T-helper 1 cell (primary cell): ENCODE results near the gene EXOC3.
"Not testable (repeated sequence)": the region's sequence is repeated elsewhere in the genome, so short reads cannot be mapped to it uniquely, and the experiment has no call there.

Experiments
- DNase-seq, 5 donors: peaks; one replicate each; pipeline ENCODE4 v3.0.0-alpha.2; 2012 to 2020
- total RNA-seq, 4 donors: gene quantifications; one replicate each; lab custom pipeline; 2026; lab: John Stamatoyannopoulos, UW

Gene EXOC3
- 56.7 to 88.9 (median 76.9) reads per million in 4 donors for total RNA-seq

DNA sequence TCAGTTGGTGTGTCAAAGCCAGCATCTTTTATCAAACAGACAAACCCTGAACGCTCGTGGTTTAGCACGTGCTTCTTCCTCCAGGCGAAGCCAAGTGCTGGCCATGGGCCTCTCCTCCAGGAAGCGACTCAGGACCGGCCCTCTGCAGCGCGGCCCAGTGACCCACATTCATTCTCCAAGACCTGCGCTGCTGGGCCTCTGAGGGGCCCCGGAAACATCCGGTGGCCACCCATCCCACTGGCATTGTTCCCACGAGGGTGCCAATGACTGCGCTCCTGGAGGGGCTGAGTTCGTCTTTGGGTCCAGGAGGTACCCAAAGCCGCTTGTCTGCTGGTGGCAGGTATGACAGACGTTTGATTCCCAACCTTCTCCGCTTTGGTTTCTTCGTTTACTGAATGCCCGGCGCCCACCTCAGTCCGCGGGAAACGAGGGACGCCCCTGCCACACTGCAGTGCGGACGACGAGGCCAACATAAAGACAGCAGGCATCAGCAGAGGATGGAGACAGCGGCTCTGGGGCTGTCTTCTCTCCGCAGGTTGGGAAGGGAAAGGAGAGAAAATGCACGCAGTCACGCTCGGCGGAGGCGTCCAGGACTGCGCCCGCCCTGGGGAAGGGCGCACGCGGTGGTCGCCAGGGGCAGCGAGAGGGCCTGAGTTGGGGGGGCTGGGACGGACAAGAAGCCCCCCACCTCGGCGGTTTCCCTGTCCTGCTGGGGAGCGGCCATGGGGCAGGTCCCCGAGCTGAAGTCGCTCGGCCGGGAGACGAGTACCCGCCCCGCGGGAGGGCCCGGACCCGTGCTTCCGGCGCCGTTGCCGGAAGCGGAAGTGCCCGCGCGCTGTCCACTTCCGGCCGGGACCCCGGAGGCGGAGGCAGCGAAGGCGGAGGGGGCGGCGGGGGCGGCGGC lies at the start of gene EXOC3:
EXOC3 (plus strand) TSS at position 842 of the 904 bp plus-strand sequence. CDS start 3,030 bp downstream, outside the sequence.
- DNase-seq: peak; percentile 47 to 84 (median 56)

DNA sequence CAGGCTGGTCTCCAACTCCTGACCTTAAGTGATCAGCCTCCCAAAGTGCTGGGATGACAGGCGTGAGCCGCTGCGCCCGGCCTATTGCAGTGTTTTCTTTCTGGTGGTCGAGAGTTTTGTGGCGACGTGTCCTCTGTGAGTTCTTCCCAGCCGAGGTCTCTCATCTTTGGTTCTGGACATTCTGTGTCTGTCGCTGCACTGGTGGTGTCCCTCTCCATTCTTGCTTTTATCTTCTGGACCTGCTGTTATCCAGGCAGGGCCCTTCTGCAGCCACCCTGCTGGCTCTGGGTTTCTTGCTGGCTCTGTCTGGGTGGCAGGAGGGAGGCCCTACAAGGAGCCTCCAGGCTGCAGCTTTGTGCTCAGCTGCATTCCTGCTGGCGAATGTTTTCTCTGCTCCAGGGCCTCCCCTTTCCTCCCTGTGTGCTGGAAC lies 49.1 kb upstream of the EXOC3 start:
- no peak for DNase-seq

DNA sequence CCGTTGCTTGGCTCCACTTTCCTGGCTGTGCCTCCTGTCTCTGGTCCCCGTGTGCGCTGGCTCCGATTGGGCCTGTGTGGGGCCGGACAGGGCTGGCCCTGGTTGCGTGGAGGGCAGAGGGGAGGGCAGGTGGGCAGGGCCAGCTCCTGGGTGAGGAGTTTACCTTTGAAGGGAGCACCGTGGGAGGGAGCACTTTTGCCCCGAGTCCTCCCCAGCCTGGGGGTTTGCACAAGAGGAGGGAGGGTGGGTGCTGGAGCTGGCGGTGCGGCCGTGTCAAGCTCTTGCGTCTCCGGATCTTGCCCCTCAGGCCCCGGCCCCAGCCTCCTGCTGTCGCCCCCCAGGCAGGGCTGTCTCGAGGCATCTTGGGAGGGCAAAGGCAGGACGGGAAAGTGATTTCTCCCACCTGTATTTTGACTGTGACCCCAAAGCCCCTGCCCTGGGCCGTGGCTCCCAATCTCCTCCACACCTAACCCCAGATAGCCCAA lies 48.3 kb upstream of the EXOC3 start:
- no peak for DNase-seq

DNA sequence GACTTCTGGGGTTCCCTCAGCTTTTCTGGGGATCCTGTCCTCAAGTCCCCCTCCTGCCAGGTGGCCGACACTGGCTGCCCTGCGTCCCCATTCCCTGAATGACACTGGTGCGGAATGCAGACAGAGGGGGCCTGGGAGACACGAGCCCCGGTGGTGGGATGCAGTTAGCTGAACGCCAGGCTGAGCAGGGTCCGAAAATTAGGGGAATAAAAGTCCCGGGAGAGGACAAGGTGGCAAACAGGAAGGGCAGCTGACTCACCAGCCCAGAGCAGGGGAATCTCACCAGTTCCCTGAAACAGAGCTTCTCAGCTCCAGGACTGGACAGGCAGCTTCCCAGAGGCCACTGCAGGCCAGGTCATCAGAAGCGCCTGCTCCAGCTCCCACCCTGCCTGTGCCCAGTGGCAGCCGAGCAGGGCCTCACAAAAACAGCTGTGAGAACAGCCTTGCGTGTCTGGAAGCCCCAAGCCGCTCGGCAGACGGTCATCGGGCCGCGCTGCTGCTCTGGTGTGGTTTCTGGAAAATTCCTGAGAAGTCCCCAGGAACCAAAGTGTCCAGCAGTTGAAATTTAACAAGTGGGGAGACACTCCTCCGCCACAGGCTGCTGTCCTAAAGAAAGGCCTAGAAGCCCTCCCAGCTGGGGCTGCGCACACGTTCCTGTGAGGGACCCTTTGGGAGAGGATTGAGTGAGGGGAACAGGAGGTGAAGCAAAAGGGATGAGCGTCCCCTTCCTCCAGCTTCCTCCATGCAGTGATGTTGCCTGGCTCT lies 47.6 kb upstream of the EXOC3 start:
- DNase-seq: no peak

DNA sequence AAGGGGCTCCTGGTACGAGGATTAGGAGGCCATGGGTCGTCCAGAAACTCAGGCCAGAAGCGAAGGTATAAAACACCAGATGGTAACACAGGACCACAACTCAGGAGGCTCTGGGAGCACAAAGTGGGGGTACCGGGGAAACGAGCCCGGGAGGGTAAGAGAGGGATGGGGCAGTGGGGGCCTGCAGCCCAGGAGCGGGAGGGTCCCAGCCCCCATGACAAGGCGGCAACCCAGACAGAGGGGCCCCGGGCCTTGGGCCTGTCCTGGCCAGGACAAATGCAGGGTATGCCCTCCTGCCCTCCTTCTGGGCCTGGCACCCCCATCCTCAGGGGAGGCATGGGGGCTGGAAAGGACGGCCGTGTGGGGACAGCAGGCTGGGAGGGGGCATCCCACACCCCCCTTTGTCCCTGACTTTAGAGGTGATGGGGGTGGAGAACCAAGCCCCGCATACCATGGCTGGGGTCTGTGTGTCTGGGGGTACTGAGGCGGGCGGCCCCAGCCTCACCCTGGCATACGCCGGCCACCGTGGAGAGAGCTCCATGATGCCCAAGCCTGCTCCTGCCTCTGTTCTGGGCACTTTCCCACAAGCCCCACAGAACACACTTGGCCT lies 47.0 kb upstream of the EXOC3 start:
- DNase-seq: no peak

DNA sequence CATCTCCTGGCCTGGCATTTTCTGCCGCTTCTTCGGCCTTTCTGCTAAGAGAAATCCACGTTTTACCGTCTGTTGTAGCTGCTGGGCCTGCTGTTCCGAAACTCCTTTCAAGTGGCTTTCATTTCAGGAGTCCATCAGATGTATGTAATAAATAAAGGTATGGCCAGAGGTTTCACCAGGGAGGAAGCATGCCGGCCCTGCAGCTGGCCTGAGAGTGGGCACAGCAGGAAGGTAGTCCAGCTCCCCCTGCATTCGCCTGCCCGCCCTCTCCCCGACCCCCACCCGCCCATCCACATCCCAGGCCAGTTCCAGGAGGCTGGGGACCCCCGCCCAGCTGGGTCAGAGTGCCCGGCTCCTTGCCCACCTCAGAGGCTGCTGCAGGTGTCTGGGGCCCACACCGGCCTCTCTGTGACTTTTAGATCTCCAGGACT lies 46.4 kb upstream of the EXOC3 start:
- DNase-seq: peak in 1 of 5 donors; percentile 29

DNA sequence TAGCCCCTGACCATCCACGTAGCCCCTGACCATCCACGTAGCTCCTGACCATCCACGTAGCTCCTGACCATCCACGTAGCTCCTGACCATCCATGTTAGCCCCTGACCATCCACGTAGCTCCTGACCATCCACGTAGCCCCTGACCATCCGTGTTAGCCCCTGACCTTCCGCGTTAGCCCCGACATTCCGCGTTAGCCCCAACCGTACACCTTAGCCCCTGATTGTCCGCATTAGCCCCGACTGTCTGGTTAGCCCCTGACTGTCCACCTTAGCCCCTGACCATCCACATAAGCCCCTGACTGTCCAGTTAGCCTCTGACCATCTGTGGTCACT lies 44.9 kb upstream of the EXOC3 start:
- not testable (repeated sequence) for DNase-seq

DNA sequence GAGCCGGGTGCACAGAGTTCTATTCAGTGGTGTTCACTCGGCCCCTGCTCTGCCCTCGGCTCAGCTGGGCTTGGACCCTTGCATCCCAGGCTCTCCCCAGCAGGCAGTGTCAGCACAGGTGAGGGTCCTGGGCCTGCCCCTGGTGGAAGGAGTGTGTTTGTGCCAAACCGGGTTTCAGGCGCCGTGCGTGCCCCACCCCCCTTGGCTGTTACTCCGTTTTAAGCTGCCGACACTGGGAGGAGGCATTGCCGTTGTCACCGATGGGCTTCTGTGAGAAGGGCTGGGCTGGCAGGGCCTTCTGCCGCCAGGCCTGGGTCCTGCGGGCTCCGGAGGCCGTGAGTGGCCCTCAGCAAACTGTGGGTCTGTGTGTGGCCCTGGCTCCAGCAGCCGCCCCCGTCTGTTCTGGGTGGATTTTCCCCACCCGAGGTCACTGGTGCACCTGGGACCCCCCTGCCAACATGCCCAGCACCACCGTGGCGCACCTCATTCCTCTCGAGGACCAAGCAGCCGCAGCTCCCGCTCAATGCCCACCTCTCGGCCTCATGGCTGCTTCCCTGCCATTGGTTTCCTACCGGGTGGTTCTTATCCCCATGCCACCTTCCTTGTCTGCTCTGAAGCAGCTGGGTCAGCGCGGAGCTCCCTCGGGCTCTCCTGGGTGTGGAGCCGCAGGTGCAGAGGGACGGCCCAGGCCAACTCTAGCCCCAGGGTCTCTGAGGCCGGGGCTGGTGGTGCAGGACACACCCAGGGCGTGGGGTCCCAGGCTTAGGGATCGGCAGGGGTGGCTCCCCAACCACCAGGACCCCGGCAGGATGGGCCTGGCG lies 44.3 kb upstream of the EXOC3 start:
- peak in 1 of 5 donors; percentile 32 for DNase-seq

DNA sequence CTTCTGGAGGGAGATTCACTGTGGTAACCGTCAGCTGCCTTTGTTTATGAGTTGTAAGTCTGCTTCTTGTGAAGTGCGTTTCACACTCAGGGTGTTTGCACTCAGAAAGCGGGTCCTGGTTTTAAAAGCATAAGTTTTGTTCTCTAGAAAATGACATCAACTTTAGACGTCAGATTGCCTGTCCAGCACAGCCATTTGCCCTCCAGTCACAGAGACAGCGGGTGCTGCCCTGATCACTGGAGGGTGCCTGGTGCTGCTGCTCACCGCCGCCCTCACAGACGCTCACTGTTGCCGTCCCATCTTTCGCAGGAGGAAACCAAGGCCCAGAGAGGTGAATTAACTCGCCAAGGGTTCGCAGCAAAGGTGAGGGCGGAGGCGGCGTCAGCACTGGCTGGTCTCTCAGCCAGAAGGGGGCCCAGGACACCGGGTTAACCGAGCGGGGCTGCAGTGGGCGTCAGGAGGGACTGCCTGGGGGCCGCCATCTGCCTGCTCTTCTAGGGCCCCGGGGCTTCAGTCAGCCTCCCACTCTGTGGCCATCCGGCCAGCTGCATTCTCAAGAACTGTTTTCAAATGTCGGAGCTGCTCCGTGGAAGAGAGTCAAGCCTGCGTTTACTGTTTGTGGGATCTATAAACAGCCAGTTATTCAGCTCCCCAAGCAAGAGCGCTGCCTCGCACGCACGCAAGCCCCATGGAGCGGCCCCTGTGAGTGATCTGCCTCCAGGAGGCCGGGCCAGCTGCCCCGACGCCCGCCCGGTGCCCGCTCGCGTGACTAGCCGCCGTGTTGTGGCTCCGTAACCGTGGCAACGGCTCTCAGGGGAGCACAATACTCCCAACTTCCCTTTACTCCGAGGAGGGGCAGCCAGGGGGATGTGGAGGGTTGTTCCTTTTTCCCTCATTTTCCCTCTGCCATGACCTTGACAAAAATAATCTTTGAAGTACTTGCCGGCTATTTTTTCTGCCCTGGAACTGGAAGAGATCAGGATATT lies 43.4 kb upstream of the EXOC3 start:
- DNase-seq: peak in 1 of 5 donors; percentile 82

DNA sequence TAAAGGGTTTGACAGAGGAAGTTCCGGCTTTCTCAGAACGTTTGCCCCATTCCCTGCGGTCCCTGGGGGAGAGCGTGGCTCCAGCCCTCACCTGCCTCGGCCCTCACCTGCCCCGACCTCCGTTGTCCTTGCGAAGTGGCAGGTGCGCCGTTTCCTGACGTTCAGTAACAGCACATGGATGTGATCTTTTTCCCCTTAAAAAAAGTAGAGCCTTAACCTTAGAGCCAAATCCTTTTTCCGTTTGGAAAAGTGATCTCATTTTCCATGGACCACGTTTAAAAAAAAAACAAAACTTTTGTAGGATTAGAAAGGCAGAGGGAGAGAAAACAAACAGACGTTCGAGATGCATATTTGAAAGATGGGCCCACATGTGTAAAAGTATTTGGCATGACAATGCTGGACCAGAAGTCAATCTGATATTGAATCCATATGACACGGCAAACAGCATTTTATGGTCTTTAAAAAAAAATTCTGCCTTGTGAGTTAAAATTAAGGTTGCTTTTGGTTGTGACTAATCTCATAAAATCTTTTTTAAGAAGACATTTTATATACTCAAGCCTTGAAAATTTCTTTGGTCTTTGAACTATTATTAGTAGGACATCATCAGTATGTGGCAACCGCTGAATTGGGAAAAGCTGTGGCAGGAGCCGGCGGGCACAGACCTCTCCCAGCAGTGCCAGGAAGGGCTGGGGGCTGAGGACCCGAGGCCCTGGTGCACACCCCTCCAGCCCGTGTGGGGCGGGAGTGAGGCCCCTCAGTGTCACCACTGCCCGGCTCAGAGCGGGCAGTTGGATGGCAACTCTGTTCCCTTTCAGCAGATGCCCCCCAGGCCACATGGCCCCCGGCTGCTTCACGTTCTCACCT lies 42.5 kb upstream of the EXOC3 start:
- no peak for DNase-seq

DNA sequence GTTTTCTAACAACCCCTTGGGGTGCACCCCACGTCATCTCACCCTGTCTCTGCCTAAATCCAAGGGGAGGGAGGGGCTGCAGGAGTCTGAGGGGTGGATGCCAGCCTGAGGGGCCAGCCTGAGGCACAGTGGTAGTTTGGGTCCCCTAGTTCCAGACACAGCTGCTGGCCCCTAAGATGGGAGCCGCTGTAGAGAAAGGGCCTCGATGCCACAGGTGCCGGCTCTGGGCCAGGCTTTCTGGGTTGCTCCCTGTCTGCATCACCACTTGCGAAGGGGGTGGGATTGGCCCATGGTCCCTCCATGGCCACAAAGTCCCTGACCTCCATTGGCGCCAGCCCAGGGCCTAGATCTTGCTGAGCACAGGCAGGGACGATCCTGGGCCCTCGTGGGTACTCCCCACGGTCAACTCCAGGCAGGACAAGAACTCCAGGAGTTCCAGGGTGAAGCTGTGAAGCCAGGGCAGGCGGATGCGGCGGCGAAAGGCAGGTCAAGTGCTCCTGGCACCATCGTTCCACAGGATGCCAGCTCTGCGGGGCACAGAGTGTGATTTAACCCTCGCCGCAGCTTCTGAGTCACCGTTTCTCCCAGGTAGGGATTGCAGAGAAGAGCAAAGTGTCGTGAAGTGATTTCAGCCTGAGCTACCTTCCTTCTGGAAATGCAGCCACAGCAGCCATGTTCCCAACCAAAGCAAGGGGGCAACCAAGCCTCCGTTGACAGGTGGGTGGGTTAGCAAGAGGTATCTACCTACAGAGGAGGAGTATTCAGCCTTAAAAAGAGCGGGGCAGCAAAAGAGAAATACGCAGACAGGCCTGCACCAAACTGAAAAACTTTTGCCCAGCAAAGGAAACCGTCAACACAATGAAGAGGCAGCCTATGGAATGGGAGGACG lies 41.6 kb upstream of the EXOC3 start:
- no peak for DNase-seq

DNA sequence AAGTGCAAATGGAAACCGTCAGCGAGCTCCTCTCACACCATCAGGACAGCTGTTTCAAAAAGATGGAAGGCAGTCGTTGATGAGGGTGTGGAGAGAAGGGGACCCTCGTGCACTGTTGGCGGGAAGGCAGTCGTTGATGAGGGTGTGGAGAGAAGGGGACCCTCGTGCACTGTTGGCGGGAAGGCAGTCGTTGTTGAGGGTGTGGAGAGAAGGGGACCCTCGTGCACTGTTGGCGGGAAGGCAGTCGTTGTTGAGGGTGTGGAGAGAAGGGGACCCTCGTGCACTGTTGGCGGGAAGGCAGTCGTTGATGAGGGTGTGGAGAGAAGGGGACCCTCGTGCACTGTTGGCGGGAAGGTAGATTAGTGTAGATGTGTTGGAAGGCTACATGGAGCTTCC lies 40.8 kb upstream of the EXOC3 start:
- DNase-seq: not testable (repeated sequence)

DNA sequence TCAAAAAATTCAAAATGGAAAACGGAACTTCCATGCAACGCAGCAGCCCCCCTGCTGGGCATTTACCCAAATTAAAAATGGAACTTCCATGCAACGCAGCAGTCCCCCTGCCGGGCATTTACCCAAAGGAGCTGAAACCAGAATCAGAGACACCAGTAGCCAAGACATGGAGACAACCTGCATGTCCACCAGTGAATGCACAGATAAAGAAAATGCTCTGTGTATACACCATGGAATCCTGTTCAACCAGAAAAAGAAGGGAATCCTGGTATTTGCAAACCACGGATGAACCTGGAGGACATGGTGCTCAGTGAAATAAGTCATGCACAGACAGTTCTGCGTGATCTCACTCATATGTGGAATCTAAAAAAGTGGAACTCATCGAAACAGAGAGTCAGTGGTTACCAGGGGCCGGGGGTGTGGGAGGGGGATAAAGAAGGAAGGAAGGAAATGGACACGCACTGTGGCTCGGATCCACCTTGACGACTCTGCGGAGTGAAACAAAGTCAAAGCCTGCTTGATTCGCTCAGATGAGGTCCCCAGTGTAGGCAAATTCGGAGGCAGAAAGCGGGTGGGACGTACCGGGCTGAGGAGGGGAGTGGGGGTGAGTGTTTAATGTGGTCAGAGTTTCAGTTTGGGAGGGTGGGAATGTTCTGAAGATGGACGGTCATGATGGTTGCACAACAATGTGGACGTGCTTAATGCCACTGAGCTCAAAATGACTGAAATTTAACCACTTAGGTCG lies 40.2 kb upstream of the EXOC3 start:
- peak in 1 of 5 donors; percentile 44 for DNase-seq

DNA sequence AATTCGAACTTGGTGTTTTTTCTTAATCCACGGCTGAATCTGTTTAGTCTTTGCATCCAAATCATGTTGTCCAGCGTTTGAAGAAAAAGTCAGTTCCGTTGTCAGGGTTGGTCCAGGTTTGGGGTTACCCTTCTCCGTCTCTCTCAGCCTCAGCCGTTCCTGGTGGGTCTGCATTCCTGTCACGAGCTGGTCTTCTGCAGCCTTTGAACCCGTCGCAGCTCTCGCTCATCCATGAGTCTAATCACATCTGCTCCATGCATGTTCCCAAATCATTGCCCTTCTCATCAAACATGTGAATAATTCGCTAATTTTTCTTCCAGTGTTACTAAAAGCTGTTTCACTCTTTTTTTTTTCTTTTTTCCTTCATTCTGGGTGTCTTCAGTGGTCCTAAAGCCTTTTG lies 39.0 kb upstream of the EXOC3 start:
- no peak for DNase-seq

DNA sequence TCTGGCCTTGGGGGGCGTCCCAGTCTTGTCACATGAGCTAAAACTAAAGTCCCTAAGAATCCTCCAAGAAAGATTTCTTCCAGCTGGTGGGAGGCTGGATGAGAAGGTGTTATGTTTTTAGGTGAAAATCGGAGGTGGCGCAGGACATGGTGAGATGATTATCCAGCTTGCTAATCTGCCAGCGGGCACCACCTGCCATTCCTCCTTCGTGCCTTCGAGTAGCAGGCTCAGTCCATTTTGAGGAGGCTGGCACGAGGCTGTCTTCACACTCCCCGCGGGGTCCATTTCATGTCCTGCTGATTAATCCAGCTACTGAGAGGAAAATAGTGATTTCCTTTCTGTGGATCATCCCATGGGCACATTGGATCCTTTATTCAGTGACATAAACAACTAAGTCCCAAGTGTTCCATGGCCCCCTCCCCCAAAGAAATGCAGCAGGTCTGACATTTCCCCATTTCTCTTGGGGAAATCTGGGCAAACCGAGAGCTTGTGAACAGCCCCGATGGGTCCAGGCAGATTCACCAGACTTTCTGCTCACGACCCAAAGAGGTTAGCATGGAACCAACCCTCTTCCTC lies 38.2 kb upstream of the EXOC3 start:
- DNase-seq: no peak

DNA sequence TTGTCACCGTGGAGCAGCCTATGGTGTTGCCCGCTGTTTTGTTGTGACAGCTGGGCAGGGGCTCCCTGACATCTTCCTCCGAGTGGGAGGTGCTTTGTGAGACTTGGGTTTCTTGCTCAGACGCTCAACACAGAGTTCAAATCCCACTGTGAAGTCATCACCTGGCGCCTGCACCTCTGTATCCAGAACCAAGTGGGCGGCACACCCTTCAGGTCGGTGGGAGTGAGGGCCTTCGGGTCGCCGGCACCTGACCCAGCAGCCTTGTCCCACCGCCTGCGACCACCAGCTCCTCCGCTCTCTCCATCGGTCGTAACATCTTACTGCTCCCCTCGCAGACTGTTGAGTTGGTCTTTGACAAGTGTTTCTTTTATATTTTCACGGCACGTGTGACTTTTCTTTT lies 37.6 kb upstream of the EXOC3 start:
- no peak for DNase-seq

DNA sequence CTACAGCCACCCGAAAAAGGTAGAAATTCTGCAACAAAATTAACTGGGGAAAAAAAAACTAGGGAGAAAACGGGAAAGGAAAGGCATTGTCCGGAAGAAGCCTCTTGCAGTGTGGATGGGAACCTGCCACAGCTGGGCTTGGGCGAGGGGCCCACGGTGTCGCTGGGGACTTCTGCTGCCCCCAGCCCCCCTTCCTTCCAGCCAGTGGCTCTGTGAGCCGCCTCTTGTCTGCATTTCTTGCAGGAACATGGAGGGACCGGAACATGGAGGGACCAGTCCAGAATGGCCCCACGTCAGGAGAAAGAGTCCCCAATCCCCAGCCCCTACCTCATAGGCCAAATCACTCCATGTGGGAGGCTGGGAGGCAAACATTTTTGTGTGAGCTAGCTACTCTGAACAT lies 36.9 kb upstream of the EXOC3 start:
- DNase-seq: no peak

DNA sequence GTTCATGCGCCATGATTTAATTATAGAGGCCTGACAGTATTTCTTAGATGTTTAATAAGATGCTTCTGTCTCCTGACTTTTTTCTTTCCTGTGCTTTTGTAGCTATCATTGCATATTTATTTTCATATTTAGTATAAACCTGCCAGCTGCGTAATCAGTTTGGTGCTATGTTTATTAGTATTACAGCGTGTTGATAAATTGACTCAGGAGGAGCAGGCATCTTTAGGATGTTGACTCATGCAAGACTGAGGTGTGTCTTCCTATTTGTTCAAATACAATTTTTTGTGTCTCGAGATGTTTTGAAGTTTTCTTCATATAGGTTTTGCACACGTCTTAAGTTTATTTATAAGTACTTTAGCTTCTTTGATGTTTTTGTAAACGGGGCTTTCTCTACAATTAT lies 35.9 kb upstream of the EXOC3 start:
- no peak for DNase-seq
